Measurements from ENCODE around the gene CHGA. TPM values are rescaled to one million over a fixed set of nuclear protein-coding genes. Genes with fewer than 3 reads are reported as not detected.

The CHGA gene
- total and polyA plus RNA-seq, 2 of the 13 experiments (the other 11 are each of a cell fraction or from before 2014, with no cell fraction given) = not detected

- TF ChIP-seq MNT (IDR thresholded peaks at IDR 0.05) (no peak), ATF4 (CRISPR knock-in tag; IDR thresholded peaks at IDR 0.05) (no peak), ZKSCAN5 (CRISPR knock-in tag; IDR thresholded peaks at IDR 0.05) (no peak), MXI1 (IDR thresholded peaks at IDR 0.05; ENCODE audit: borderline replicate concordance, low read depth, low read length) (no peak), NCOA1 (CRISPR knock-in tag; IDR thresholded peaks at IDR 0.05) (no peak), HMGXB3 (CRISPR knock-in tag; IDR thresholded peaks at IDR 0.05; ENCODE audit: borderline replicate concordance) (no peak), ZUFSP (CRISPR knock-in tag; IDR thresholded peaks at IDR 0.05; ENCODE audit: borderline replicate concordance) (no peak), KDM2A (CRISPR knock-in tag; IDR thresholded peaks at IDR 0.05; ENCODE audit: borderline replicate concordance, low read depth) (no peak), EHMT2 (IDR thresholded peaks at IDR 0.05; ENCODE audit: borderline replicate concordance, low read depth, low read length) (no peak), ZNF883 (CRISPR knock-in tag; IDR thresholded peaks at IDR 0.05; ENCODE audit: not compliant biosample characterization) (no peak), ZNF687 (CRISPR knock-in tag; IDR thresholded peaks at IDR 0.05) (no peak), KAT8 (CRISPR knock-in tag; IDR thresholded peaks at IDR 0.05) (no peak)
These were observed 35.6 kb downstream of the CHGA start (continued) for GRCh38 chr14:92958373-92959188.
